Measurements from ENCODE around the gene EVI5L. TPM values are rescaled to one million over a fixed set of nuclear protein-coding genes. Genes with fewer than 3 reads are reported as not detected.

EVI5L gene
- total and polyA plus RNA-seq, 2 of the 13 experiments (the other 11 are each of a cell fraction or from before 2014, with no cell fraction given): 1.7 to 2.4 TPM

- TF ChIP-seq, protein P1, sequence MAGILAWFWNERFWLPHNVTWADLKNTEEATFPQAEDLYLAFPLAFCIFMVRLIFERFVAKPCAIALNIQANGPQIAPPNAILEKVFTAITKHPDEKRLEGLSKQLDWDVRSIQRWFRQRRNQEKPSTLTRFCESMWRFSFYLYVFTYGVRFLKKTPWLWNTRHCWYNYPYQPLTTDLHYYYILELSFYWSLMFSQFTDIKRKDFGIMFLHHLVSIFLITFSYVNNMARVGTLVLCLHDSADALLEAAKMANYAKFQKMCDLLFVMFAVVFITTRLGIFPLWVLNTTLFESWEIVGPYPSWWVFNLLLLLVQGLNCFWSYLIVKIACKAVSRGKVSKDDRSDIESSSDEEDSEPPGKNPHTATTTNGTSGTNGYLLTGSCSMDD (CRISPR knock-in tag; IDR thresholded peaks at IDR 0.05): no peak
- TF ChIP-seq, protein P2, sequence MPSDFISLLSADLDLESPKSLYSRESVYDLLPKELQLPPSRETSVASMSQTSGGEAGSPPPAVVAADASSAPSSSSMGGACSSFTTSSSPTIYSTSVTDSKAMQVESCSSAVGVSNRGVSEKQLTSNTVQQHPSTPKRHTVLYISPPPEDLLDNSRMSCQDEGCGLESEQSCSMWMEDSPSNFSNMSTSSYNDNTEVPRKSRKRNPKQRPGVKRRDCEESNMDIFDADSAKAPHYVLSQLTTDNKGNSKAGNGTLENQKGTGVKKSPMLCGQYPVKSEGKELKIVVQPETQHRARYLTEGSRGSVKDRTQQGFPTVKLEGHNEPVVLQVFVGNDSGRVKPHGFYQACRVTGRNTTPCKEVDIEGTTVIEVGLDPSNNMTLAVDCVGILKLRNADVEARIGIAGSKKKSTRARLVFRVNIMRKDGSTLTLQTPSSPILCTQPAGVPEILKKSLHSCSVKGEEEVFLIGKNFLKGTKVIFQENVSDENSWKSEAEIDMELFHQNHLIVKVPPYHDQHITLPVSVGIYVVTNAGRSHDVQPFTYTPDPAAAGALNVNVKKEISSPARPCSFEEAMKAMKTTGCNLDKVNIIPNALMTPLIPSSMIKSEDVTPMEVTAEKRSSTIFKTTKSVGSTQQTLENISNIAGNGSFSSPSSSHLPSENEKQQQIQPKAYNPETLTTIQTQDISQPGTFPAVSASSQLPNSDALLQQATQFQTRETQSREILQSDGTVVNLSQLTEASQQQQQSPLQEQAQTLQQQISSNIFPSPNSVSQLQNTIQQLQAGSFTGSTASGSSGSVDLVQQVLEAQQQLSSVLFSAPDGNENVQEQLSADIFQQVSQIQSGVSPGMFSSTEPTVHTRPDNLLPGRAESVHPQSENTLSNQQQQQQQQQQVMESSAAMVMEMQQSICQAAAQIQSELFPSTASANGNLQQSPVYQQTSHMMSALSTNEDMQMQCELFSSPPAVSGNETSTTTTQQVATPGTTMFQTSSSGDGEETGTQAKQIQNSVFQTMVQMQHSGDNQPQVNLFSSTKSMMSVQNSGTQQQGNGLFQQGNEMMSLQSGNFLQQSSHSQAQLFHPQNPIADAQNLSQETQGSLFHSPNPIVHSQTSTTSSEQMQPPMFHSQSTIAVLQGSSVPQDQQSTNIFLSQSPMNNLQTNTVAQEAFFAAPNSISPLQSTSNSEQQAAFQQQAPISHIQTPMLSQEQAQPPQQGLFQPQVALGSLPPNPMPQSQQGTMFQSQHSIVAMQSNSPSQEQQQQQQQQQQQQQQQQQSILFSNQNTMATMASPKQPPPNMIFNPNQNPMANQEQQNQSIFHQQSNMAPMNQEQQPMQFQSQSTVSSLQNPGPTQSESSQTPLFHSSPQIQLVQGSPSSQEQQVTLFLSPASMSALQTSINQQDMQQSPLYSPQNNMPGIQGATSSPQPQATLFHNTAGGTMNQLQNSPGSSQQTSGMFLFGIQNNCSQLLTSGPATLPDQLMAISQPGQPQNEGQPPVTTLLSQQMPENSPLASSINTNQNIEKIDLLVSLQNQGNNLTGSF (CRISPR knock-in tag; IDR thresholded peaks at IDR 0.05): no peak
- TF ChIP-seq HOXA3 (CRISPR knock-in tag; IDR thresholded peaks at IDR 0.05): peak; percentile 76
- no peak for TF ChIP-seq MTF1 (CRISPR knock-in tag; IDR thresholded peaks at IDR 0.05)
- peak; percentile 63; the same call in 1 of the 2 replicates for TF ChIP-seq HNF4G (IDR thresholded peaks at IDR 0.05; ENCODE audit: borderline replicate concordance, low read depth, low read length)
- no peak for TF ChIP-seq HNF4G (CRISPR knock-in tag; IDR thresholded peaks at IDR 0.05; ENCODE audit: borderline replicate concordance, low read depth)
- TF ChIP-seq KMT2A (CRISPR knock-in tag; IDR thresholded peaks at IDR 0.05): no peak
- TF ChIP-seq, protein P3, sequence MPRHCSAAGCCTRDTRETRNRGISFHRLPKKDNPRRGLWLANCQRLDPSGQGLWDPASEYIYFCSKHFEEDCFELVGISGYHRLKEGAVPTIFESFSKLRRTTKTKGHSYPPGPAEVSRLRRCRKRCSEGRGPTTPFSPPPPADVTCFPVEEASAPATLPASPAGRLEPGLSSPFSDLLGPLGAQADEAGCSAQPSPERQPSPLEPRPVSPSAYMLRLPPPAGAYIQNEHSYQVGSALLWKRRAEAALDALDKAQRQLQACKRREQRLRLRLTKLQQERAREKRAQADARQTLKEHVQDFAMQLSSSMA (CRISPR knock-in tag; IDR thresholded peaks at IDR 0.05): no peak
- TF ChIP-seq, protein P4, sequence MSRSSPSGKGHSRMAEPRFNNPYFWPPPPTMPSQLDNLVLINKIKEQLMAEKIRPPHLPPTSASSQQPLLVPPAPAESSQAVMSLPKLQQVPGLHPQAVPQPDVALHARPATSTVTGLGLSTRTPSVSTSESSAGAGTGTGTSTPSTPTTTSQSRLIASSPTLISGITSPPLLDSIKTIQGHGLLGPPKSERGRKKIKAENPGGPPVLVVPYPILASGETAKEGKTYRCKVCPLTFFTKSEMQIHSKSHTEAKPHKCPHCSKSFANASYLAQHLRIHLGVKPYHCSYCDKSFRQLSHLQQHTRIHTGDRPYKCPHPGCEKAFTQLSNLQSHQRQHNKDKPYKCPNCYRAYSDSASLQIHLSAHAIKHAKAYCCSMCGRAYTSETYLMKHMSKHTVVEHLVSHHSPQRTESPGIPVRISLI (CRISPR knock-in tag; IDR thresholded peaks at IDR 0.05; ENCODE audit: borderline replicate concordance): peak; percentile 99
- TF ChIP-seq, protein P5, sequence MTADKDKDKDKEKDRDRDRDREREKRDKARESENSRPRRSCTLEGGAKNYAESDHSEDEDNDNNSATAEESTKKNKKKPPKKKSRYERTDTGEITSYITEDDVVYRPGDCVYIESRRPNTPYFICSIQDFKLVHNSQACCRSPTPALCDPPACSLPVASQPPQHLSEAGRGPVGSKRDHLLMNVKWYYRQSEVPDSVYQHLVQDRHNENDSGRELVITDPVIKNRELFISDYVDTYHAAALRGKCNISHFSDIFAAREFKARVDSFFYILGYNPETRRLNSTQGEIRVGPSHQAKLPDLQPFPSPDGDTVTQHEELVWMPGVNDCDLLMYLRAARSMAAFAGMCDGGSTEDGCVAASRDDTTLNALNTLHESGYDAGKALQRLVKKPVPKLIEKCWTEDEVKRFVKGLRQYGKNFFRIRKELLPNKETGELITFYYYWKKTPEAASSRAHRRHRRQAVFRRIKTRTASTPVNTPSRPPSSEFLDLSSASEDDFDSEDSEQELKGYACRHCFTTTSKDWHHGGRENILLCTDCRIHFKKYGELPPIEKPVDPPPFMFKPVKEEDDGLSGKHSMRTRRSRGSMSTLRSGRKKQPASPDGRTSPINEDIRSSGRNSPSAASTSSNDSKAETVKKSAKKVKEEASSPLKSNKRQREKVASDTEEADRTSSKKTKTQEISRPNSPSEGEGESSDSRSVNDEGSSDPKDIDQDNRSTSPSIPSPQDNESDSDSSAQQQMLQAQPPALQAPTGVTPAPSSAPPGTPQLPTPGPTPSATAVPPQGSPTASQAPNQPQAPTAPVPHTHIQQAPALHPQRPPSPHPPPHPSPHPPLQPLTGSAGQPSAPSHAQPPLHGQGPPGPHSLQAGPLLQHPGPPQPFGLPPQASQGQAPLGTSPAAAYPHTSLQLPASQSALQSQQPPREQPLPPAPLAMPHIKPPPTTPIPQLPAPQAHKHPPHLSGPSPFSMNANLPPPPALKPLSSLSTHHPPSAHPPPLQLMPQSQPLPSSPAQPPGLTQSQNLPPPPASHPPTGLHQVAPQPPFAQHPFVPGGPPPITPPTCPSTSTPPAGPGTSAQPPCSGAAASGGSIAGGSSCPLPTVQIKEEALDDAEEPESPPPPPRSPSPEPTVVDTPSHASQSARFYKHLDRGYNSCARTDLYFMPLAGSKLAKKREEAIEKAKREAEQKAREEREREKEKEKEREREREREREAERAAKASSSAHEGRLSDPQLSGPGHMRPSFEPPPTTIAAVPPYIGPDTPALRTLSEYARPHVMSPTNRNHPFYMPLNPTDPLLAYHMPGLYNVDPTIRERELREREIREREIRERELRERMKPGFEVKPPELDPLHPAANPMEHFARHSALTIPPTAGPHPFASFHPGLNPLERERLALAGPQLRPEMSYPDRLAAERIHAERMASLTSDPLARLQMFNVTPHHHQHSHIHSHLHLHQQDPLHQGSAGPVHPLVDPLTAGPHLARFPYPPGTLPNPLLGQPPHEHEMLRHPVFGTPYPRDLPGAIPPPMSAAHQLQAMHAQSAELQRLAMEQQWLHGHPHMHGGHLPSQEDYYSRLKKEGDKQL (CRISPR knock-in tag; IDR thresholded peaks at IDR 0.05; ENCODE audit: low read depth): no peak
These were observed 67.3 kb downstream of the EVI5L start (continued) for GRCh38 chr19:7897292-7897691.
